ENCODE data around the gene GRN.
"Not testable (repeated sequence)": the region's sequence is repeated elsewhere in the genome, so short reads cannot be mapped to it uniquely, and the experiment has no call there.

The GRN gene

DNA sequence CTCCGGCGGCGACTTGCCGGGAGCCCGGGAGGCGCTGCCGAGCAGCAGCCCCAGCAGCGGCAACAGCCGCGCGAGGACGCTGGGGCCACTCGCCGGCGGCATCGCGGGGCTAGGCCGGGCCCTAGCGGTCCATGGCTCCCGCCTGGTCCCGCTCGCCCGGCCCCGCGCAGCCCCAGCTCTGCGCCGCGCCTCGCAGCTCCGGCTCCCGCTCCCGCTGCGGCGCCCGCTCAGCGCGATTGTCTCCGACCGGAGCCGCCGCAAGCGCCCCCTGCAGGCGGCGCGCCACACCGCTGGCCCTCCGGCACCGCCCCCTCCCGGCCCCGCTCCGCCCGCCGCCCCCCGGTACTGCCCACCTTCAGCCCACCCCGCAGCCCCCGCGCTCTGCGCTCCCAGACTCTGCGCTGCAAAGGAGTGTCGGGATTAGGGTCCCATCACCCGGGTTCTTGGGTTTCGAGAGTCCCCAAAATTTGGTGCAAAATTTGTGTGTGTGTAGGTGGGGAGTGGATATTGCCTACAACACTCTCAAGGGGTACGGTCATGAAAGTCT is 18.6 kb downstream of the GRN start, which contains the start of gene FAM171A2:
Gene FAM171A2 (minus strand): TSS at position 241 of the 547 bp plus-strand sequence. CDS start 139 bp downstream, at position 102.
- Histone ChIP-seq H3K79me2 (ENCODE audit: control insufficient read depth, insufficient read depth, low read length, unreplicated experiment) (no peaks in the 10 kb centered on the region), H3K4me1 (ENCODE audit: control insufficient read depth, insufficient read depth, low read length, unreplicated experiment) (peaks cover 13% of the 10 kb centered on the region), H3K36me3 (ENCODE audit: insufficient read depth, low read length) (no peaks in the 10 kb centered on the region), H3K27ac (ENCODE audit: low read depth, low read length) (no peak within 1 kb of the TSS), H2AFZ (ENCODE audit: low read length, unreplicated experiment) (peak within 1 kb of the TSS; percentile 91), H3K27me3 (ENCODE audit: insufficient read depth, low read length) (peaks cover 28% of the 10 kb centered on the region), H3K4me3 (ENCODE audit: low read depth, low read length) (peak within 1 kb of the TSS; percentile 82)

DNA sequence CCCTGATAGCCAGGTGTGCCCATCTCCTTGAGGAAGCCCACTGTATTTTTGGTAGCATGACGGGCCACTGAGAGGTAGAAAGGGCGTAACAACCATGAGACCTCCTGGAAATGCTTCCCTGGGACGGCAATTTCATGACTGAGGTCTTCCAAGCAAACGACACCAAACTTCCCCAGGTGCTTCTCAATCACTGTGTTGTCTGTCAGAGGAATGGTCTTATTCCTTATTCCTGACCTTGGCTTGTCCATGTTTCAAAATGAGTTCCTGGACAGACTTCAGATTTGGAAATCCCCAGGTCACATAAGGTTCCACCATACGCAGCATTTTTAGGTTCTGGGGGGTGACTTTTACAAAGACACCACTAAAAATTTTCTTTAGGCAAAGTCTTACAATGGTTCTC is 19.9 kb downstream of the GRN start:
- H3K4me3 ChIP-seq (ENCODE audit: low read depth, low read length); H3K27ac ChIP-seq (ENCODE audit: low read depth, low read length); H2AFZ ChIP-seq (ENCODE audit: low read length, unreplicated experiment); H3K36me3 ChIP-seq (ENCODE audit: insufficient read depth, low read length); H3K79me2 ChIP-seq (ENCODE audit: control insufficient read depth, insufficient read depth, low read length, unreplicated experiment): not testable (repeated sequence)
- peaks cover 28% of the 10 kb centered on the region for H3K27me3 ChIP-seq (ENCODE audit: insufficient read depth, low read length)
- H3K4me1 ChIP-seq (ENCODE audit: control insufficient read depth, insufficient read depth, low read length, unreplicated experiment) = peaks cover 13% of the 10 kb centered on the region

DNA sequence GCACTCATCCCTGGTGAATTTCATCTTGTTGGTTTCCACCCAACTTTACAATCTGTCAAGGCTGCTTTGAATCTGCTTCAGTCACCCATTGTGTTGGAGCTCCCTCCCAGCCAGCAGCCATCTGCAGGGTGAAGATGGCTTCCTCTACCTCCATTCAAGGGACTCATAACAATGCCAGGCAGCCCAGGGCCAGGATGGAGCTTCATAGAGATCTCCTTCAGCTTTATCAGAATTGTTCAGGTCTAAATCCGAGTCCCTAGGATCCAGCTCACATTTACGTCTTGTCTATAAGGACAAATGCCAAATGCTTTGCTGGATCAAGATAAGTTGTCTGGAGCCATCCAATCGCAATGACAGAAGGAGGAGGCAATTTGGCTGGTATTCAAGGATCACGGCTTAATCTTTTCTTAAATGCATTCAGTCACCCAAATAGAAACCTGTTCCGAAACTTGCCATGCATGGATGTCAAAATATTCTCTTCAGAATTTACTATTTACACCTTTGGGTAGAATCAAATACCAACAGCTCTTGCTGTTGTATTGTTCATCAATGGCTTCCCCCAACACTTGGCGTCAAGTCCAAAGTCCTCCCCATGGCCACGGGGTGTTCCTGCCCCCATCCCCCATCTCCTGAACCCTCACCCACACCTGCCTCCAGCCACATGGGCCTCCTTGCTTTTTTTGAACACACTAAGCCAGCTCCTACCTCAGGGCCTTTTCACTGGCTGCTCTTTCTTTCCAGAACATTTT is 22.3 kb downstream of the GRN start:
- no peaks in the 10 kb centered on the region for H3K4me1 ChIP-seq (ENCODE audit: control insufficient read depth, insufficient read depth, low read length, unreplicated experiment)
- no peak overlapping the region for H2AFZ ChIP-seq (ENCODE audit: low read length, unreplicated experiment)
- H3K36me3 ChIP-seq (ENCODE audit: insufficient read depth, low read length) = no peaks in the 10 kb centered on the region
- H3K27me3 ChIP-seq (ENCODE audit: insufficient read depth, low read length) = peaks cover 31% of the 10 kb centered on the region
- H3K79me2 ChIP-seq (ENCODE audit: control insufficient read depth, insufficient read depth, low read length, unreplicated experiment) = no peaks in the 10 kb centered on the region
- no peak overlapping the region for H3K4me3 ChIP-seq (ENCODE audit: low read depth, low read length)
- no peak overlapping the region for H3K27ac ChIP-seq (ENCODE audit: low read depth, low read length)

DNA sequence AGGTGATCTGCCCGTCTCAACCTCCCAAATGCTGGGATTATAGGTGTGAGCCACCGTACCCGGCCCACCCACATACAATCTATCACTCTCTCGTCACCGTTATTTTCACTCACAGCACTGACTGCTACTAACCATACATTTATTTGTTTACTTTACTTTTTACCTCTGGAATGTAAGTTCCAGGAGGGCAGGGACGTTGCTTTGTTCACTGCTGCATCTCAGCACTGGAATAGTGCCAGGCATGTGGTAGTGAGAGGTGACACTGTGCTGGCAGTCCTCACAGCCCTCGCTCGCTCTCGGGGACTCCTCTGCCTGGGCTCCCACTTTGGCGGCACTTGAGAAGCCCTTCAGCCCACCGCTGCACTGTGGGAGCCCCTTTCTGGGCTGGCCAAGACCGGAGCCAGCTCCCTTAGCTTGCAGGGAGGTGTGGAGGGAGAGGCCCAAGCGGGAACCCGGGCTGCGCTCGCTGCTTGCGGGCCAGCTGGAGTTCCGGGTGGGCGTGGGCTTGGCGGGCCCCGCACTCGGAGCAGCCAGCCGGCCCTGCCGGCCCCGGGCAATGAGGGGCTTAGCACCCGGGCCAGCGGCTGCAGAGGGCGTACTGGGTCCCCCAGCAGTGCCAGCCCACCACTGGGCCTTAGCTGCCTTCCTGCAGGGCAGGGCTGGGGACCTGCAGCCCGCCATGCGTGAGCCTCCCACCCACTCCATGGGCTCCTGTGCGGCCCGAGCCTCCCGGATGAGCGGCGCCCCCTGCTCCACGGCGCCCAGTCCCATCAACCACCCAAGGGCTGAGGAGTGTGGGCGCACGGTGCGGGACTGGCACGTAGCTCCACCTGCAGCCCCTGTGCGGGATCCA is 23.5 kb downstream of the GRN start:
- H3K27ac ChIP-seq (ENCODE audit: low read depth, low read length); H3K4me3 ChIP-seq (ENCODE audit: low read depth, low read length); H2AFZ ChIP-seq (ENCODE audit: low read length, unreplicated experiment); H3K4me1 ChIP-seq (ENCODE audit: control insufficient read depth, insufficient read depth, low read length, unreplicated experiment); H3K36me3 ChIP-seq (ENCODE audit: insufficient read depth, low read length); H3K79me2 ChIP-seq (ENCODE audit: control insufficient read depth, insufficient read depth, low read length, unreplicated experiment): not testable (repeated sequence)
- peaks cover 31% of the 10 kb centered on the region for H3K27me3 ChIP-seq (ENCODE audit: insufficient read depth, low read length)

DNA sequence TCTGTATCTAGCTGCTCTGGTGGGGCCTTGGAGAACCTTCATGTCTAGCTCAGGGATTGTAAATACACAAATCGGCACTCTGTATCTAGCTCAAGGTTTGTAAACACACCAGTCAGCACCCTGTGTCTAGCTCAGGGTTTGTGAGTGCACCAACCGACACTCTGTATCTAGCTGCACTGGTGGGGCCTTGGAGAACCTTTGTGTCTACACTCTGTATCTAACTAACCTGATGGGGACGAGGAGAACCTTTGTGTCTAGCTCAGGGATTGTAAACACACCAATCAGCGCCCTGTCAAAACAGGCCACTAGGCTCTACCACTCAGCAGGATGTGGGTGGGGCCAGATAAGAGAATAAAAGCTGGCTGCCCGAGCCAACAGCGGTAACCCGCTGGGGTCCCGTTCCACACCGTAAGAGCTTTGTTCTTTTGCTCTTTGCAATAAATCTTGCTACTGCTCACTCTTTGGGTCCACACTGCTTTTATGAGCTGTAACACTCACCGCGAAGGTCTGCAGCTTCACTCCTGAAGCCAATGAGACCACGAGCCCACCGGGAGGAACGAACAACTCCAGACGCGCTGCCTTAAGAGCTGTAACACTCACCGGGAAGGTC is 24.4 kb downstream of the GRN start:
- H3K4me1 ChIP-seq (ENCODE audit: control insufficient read depth, insufficient read depth, low read length, unreplicated experiment); H2AFZ ChIP-seq (ENCODE audit: low read length, unreplicated experiment); H3K79me2 ChIP-seq (ENCODE audit: control insufficient read depth, insufficient read depth, low read length, unreplicated experiment); H3K27ac ChIP-seq (ENCODE audit: low read depth, low read length); H3K4me3 ChIP-seq (ENCODE audit: low read depth, low read length); H3K36me3 ChIP-seq (ENCODE audit: insufficient read depth, low read length): not testable (repeated sequence)
- peaks cover 31% of the 10 kb centered on the region for H3K27me3 ChIP-seq (ENCODE audit: insufficient read depth, low read length)

DNA sequence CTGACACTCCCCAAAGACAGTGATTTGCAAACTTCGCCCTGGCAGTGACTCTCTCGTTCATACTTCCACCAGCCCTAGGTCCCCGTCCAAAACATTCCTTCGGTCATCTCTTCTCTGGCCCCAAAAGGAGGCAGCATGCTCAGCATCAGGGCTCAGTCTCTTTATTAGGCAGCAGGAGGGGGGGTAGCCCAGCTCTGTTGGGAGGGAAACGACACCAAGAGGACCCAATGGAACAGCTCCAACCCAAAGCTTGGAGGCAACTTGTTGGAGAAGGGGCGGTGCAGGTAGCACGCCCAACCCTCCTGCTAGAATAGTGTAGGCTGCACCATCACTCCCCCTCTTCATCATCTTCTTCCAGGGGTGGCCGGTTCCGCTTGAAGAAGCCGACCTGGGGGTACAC is 26.9 kb downstream of the GRN start:
- Histone ChIP-seq H3K79me2 (ENCODE audit: control insufficient read depth, insufficient read depth, low read length, unreplicated experiment) (no peaks in the 10 kb centered on the region), H2AFZ (ENCODE audit: low read length, unreplicated experiment) (no peak overlapping the region), H3K4me1 (ENCODE audit: control insufficient read depth, insufficient read depth, low read length, unreplicated experiment) (no peaks in the 10 kb centered on the region), H3K27me3 (ENCODE audit: insufficient read depth, low read length) (peaks cover 11% of the 10 kb centered on the region), H3K36me3 (ENCODE audit: insufficient read depth, low read length) (no peaks in the 10 kb centered on the region), H3K4me3 (ENCODE audit: low read depth, low read length) (no peak overlapping the region), H3K27ac (ENCODE audit: low read depth, low read length) (no peak overlapping the region)

DNA sequence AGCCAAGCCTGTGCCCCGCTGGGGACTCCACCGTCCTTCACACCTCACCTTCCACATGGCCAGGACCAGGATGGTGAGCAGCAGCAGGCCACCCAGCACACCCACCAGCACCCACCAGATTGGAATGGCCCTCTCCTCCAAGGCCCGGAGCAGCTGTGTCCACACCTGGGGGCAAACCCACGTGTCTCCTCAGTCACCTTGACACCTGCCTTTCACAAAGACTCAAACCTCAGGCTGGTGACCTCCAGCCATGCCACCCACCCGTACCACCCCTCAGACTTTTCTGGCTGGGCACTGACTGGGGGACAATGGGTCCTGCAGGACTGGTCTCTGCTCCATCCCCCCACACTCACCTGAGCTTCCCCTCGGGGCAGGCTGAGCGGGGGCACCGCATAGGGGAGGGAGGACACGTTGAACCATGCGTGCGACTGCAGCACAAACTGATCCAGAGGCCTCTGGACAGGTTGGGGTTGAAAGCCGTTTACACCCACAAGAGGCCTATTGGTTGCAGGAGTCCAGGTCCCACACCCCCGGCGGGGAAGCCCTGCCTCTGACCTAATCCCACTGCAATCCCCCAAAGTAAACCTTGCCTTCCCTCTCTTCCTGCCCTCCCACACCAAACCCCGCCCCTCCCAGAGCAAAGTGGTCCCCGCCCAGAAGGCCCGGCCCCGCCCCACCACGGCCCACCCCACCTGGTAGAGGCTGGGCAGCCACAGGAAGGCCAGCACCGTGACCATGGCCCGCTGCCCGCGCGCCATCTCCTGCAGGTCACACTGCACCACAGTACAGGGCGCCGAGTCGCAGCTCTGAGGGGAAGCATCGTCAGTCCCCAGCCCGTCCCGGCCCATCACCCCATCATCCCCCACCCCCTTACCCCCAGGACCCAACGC is 29.4 kb downstream of the GRN start:
- Histone ChIP-seq H3K36me3 (ENCODE audit: insufficient read depth, low read length) (no peaks in the 10 kb centered on the region), H3K27me3 (ENCODE audit: insufficient read depth, low read length) (peaks cover 3% of the 10 kb centered on the region; the same call in 1 of the 2 replicates), H3K79me2 (ENCODE audit: control insufficient read depth, insufficient read depth, low read length, unreplicated experiment) (no peaks in the 10 kb centered on the region), H3K27ac (ENCODE audit: low read depth, low read length) (no peak overlapping the region), H3K4me1 (ENCODE audit: control insufficient read depth, insufficient read depth, low read length, unreplicated experiment) (no peaks in the 10 kb centered on the region), H2AFZ (ENCODE audit: low read length, unreplicated experiment) (no peak overlapping the region), H3K4me3 (ENCODE audit: low read depth, low read length) (no peak overlapping the region)

DNA sequence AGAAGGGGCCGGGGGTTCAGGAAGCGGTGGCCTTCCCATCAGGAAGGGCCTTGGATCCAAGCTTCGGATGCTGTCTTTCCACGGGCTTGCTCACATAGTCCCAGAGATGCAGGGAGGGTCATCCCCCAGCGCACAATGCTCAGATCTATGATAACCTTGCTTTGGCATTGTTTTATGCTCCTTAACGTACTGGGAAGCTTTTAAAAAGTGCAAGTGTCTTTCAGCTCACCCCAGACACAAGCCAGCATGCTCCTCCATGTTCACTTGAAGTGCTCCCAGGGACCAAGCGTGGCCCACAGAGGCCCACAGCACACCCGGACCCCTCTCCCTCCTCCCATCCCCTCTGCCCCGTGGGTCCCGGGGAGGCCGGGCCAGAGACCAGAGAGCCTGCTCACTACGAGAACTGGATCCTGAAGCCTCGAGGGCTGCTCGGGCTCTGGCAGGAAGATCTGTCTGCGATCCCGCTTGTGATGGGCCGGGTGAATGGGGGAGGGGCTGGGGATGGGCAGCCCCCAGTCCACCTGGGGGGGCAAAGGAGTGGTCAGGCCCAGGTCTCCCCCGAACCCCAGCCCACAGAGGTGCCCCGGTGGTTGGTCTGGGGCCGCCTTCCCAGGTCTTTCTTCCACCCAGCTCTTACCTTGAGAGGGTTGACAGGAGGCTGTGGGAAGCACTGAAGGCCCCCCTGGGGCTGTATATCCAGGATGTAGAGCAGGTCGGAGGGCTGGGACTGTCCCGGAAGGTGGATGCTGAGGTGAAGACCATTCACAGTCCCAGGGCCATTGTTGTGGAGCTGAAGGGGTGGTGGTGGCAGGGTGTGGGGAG is 30.3 kb downstream of the GRN start:
- H3K27me3 ChIP-seq (ENCODE audit: insufficient read depth, low read length) = peaks cover 3% of the 10 kb centered on the region; the same call in 1 of the 2 replicates
- H3K36me3 ChIP-seq (ENCODE audit: insufficient read depth, low read length) = no peaks in the 10 kb centered on the region
- no peak overlapping the region for H2AFZ ChIP-seq (ENCODE audit: low read length, unreplicated experiment)
- H3K4me3 ChIP-seq (ENCODE audit: low read depth, low read length) = no peak overlapping the region
- H3K4me1 ChIP-seq (ENCODE audit: control insufficient read depth, insufficient read depth, low read length, unreplicated experiment) = no peaks in the 10 kb centered on the region
- H3K27ac ChIP-seq (ENCODE audit: low read depth, low read length) = no peak overlapping the region
- H3K79me2 ChIP-seq (ENCODE audit: control insufficient read depth, insufficient read depth, low read length, unreplicated experiment) = no peaks in the 10 kb centered on the region

DNA sequence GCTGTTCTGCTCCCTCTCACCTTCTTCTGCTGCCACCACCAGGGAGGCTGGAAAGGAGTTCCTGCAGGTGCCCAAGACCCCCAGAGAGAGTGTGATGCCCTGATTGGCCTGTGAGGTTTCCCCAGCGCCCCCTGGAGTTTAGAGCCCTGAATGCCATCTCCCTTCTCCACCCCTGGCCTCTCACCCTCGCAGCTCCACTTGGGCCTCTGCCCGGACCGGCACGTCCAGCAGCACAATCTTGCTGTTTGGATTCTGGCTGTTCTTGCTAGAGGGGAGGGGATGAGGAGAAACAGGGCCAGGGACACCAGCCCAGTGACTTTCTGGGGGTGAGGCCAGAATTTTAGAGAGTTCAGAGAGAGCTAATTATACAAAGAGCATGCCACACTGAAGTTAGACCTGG is 31.0 kb downstream of the GRN start:
- no peak overlapping the region for H3K27ac ChIP-seq (ENCODE audit: low read depth, low read length)
- no peaks in the 10 kb centered on the region for H3K27me3 ChIP-seq (ENCODE audit: insufficient read depth, low read length)
- no peaks in the 10 kb centered on the region for H3K36me3 ChIP-seq (ENCODE audit: insufficient read depth, low read length)
- H2AFZ ChIP-seq (ENCODE audit: low read length, unreplicated experiment) = no peak overlapping the region
- H3K79me2 ChIP-seq (ENCODE audit: control insufficient read depth, insufficient read depth, low read length, unreplicated experiment) = no peaks in the 10 kb centered on the region
- H3K4me3 ChIP-seq (ENCODE audit: low read depth, low read length) = no peak overlapping the region
- H3K4me1 ChIP-seq (ENCODE audit: control insufficient read depth, insufficient read depth, low read length, unreplicated experiment) = no peaks in the 10 kb centered on the region
